ENCODE measurements around the gene PTPRK. TPM values are rescaled to one million over a fixed set of nuclear protein-coding genes. Genes with fewer than 3 reads are reported as not detected.

PTPRK gene
- total and polyA plus RNA-seq, 2 experiments from 2014 or later, result 26.9 to 56.4 TPM

DNA sequence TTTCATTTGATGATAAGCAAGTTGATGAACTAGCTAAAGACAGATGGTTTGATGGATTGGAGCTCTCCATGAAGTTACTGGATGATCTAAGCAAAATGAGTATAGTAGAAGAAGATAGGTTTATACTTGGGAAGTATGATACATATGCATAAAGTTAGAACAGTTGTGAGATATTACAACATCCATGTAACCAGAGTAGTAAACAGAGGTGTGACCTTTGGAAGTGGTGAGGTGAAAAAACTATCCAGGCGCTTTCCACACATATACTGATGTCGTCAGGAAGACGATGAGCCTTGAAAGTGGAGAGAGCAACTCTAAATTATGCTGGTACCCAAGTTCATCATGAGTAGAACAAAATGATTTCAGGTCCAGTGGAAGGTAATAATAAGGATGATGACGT, 271.0 kb downstream of the PTPRK start:
- no peaks in the 10 kb centered on the region for H3K9me3 Mint-ChIP-seq
- Histone ChIP-seq H4K20me1 (replicated peaks; ENCODE audit: insufficient read depth) (no peaks in the 10 kb centered on the region), H3K79me2 (replicated peaks; ENCODE audit: insufficient read depth) (peaks cover 20% of the 10 kb centered on the region), H3K36me3 (ENCODE audit: insufficient read depth) (no peaks in the 10 kb centered on the region), H2AFZ (no peak overlapping the region), H3K9me2 (ENCODE audit: insufficient read depth) (no peaks in the 10 kb centered on the region), H3K4me1 (ENCODE audit: insufficient read depth) (peaks cover 8% of the 10 kb centered on the region; the same call in 1 of the 2 replicates), H3K4me2 (no peak overlapping the region), H3K27ac (ENCODE audit: low read depth) (no peak overlapping the region), H3K27me3 (ENCODE audit: insufficient read depth) (no peaks in the 10 kb centered on the region), H3F3A (replicated peaks; ENCODE audit: low read depth) (no peaks in the 10 kb centered on the region), H3K4me3 (no peak overlapping the region)
- H3K27ac Mint-ChIP-seq, result no peak overlapping the region
- H3K36me3 Mint-ChIP-seq (ENCODE audit: low read depth), result no peaks in the 10 kb centered on the region
- H3K4me3 Mint-ChIP-seq, result no peak overlapping the region
- peaks cover 1% of the 10 kb centered on the region for H3K27me3 Mint-ChIP-seq (ENCODE audit: insufficient read depth, low read depth, poor library complexity)
- no peak for DNase-seq (ENCODE audit: low spot score)
- no peak for ATAC-seq
- no peak for TF ChIP-seq STAT1 (IDR thresholded peaks at IDR 0.05; ENCODE audit: unreplicated experiment)
- TF ChIP-seq POLR2AphosphoS5 (IDR thresholded peaks at IDR 0.05; ENCODE audit: low read depth), result no peak
- TF ChIP-seq EZH2phosphoT487 (IDR thresholded peaks at IDR 0.05; ENCODE audit: unreplicated experiment), result no peak
- TF ChIP-seq ZNF462 (CRISPR knock-in tag; IDR thresholded peaks at IDR 0.05), result no peak
- TF ChIP-seq, protein P1, sequence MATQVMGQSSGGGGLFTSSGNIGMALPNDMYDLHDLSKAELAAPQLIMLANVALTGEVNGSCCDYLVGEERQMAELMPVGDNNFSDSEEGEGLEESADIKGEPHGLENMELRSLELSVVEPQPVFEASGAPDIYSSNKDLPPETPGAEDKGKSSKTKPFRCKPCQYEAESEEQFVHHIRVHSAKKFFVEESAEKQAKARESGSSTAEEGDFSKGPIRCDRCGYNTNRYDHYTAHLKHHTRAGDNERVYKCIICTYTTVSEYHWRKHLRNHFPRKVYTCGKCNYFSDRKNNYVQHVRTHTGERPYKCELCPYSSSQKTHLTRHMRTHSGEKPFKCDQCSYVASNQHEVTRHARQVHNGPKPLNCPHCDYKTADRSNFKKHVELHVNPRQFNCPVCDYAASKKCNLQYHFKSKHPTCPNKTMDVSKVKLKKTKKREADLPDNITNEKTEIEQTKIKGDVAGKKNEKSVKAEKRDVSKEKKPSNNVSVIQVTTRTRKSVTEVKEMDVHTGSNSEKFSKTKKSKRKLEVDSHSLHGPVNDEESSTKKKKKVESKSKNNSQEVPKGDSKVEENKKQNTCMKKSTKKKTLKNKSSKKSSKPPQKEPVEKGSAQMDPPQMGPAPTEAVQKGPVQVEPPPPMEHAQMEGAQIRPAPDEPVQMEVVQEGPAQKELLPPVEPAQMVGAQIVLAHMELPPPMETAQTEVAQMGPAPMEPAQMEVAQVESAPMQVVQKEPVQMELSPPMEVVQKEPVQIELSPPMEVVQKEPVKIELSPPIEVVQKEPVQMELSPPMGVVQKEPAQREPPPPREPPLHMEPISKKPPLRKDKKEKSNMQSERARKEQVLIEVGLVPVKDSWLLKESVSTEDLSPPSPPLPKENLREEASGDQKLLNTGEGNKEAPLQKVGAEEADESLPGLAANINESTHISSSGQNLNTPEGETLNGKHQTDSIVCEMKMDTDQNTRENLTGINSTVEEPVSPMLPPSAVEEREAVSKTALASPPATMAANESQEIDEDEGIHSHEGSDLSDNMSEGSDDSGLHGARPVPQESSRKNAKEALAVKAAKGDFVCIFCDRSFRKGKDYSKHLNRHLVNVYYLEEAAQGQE (IDR thresholded peaks at IDR 0.05; ENCODE audit: unreplicated experiment), result no peak
- TF ChIP-seq ETS1 (IDR thresholded peaks at IDR 0.05), result no peak
- TF ChIP-seq, protein P2, sequence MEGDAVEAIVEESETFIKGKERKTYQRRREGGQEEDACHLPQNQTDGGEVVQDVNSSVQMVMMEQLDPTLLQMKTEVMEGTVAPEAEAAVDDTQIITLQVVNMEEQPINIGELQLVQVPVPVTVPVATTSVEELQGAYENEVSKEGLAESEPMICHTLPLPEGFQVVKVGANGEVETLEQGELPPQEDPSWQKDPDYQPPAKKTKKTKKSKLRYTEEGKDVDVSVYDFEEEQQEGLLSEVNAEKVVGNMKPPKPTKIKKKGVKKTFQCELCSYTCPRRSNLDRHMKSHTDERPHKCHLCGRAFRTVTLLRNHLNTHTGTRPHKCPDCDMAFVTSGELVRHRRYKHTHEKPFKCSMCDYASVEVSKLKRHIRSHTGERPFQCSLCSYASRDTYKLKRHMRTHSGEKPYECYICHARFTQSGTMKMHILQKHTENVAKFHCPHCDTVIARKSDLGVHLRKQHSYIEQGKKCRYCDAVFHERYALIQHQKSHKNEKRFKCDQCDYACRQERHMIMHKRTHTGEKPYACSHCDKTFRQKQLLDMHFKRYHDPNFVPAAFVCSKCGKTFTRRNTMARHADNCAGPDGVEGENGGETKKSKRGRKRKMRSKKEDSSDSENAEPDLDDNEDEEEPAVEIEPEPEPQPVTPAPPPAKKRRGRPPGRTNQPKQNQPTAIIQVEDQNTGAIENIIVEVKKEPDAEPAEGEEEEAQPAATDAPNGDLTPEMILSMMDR (conservative IDR thresholded peaks at IDR 0.05; ENCODE audit: low read depth in 2 of 2), result no peak
- no peak for TF ChIP-seq NANOG (IDR thresholded peaks at IDR 0.05; ENCODE audit: borderline replicate concordance)
- TF ChIP-seq ZNF331 (CRISPR knock-in tag; IDR thresholded peaks at IDR 0.05; ENCODE audit: low read depth), result no peak
- TF ChIP-seq CREB1 (CRISPR knock-in tag; IDR thresholded peaks at IDR 0.05; ENCODE audit: low read depth), result no peak
- TF ChIP-seq EZH2 (IDR thresholded peaks at IDR 0.05; ENCODE audit: low read depth, unreplicated experiment), result no peak
- no peak for TF ChIP-seq ZNF114 (CRISPR knock-in tag; IDR thresholded peaks at IDR 0.05)
- TF ChIP-seq JUNB (IDR thresholded peaks at IDR 0.05; ENCODE audit: unreplicated experiment), result no peak
- peaks cover 18% of the 10 kb centered on the region; the same call in 2 of the 3 replicates for H3K4me1 Mint-ChIP-seq
